ENCODE measurements around the gene ZNRF2. TPM values are rescaled to one million over a fixed set of nuclear protein-coding genes. Genes with fewer than 3 reads are reported as not detected.

The ZNRF2 gene
- total and polyA plus RNA-seq, 12 donors, result 3.1 to 36.5 (median 16.2) TPM

- H3K9me3 ChIP-seq (replicated peaks in 1 of 3), result no peaks in the 10 kb centered on the region
- no peak overlapping the region for H3K27ac ChIP-seq
- TF ChIP-seq CTCF (IDR thresholded peaks at IDR 0.05), result no peak
- no peak for TF ChIP-seq POLR2A (IDR thresholded peaks at IDR 0.05)
- H3K27me3 ChIP-seq, result no peaks in the 10 kb centered on the region
- H3K4me1 ChIP-seq (replicated peaks in 1 of 2), result peaks cover 7 to 14% of the 10 kb centered on the region in 2 donors
- DNase-seq, result no peak
- H3K36me3 ChIP-seq (replicated peaks in 1 of 2), result no peaks in the 10 kb centered on the region
- 18 to 33% (median 28%) methylated on average over 1 of the region's 1 CpG for WGBS, 4 donors
- no peak overlapping the region for H3K4me3 ChIP-seq
- intact Hi-C loops (cut with DNase I), result no loop called here
These were observed 43.4 kb downstream of the ZNRF2 start for GRCh38 chr7:30327813-30328212.

- intact Hi-C loops (cut with DNase I), result no loop called here
- Histone ChIP-seq H3K9me3 (replicated peaks in 1 of 3) (no peaks in the 10 kb centered on the region), H3K27ac (no peak overlapping the region), H3K27me3 (no peaks in the 10 kb centered on the region), H3K4me3 (no peak overlapping the region), H3K36me3 (replicated peaks in 1 of 2) (no peaks in the 10 kb centered on the region), H3K4me1 (replicated peaks in 1 of 2) (peaks cover 7 to 14% of the 10 kb centered on the region in 2 donors)
- TF ChIP-seq POLR2A (IDR thresholded peaks at IDR 0.05) (no peak), CTCF (IDR thresholded peaks at IDR 0.05) (no peak)
- no peak for DNase-seq
These were observed 44.0 kb downstream of the ZNRF2 start for GRCh38 chr7:30328381-30328780.

GRCh38 chr7:30329716-30330115 lies 45.3 kb downstream of the ZNRF2 start:
- intact Hi-C loops (cut with DNase I), result no loop called here
- Histone ChIP-seq H3K27ac (no peak overlapping the region), H3K27me3 (no peaks in the 10 kb centered on the region), H3K4me1 (replicated peaks in 1 of 2) (peaks cover 7 to 14% of the 10 kb centered on the region in 2 donors), H3K36me3 (replicated peaks in 1 of 2) (no peaks in the 10 kb centered on the region), H3K4me3 (no peak overlapping the region), H3K9me3 (replicated peaks in 1 of 3) (no peaks in the 10 kb centered on the region)
- WGBS, 4 donors, result 73 to 77% (median 76%) methylated on average over 3 of the region's 3 CpGs
- no peak for TF ChIP-seq POLR2A (IDR thresholded peaks at IDR 0.05)
- no peak for TF ChIP-seq CTCF (IDR thresholded peaks at IDR 0.05)
- no peak for DNase-seq

GRCh38 chr7:30330134-30331111 lies 46.0 kb downstream of the ZNRF2 start:
- Histone ChIP-seq H3K27me3 (no peaks in the 10 kb centered on the region), H3K4me3 (no peak overlapping the region), H3K4me1 (replicated peaks in 1 of 2) (peaks cover 7 to 14% of the 10 kb centered on the region in 2 donors), H3K9me3 (replicated peaks in 1 of 3) (no peaks in the 10 kb centered on the region), H3K36me3 (replicated peaks in 1 of 2) (no peaks in the 10 kb centered on the region), H3K27ac (no peak overlapping the region)
- no peak for DNase-seq
- 73 to 88% (median 82%) methylated on average over 3 of the region's 3 CpGs for WGBS, 4 donors
- TF ChIP-seq POLR2A (IDR thresholded peaks at IDR 0.05), result no peak
- TF ChIP-seq CTCF (IDR thresholded peaks at IDR 0.05), result no peak
- intact Hi-C loops (cut with DNase I), result no loop called here

Measured in adrenal gland (tissue), 12 donors.